Activated B cell treated with CpG ODN at 0.5 μM for 24 hours (primary cell): ENCODE data around the gene PPARG. TPM values are rescaled to one million over a fixed set of nuclear protein-coding genes. Genes with fewer than 3 reads are reported as not detected.

Source experiments
- ATAC-seq: fragments of 200-7000 bp; cut with Tn5 transposase; one replicate; pipeline ENCODE4 v1.10.0; 2021; ENCODE audit warnings: low read depth, mild to moderate bottlenecking, moderate library complexity
- CTCF ChIA-PET: fragments of 350-600 bp; sonication (Branson Sonifier 250); formaldehyde crosslinking; loops from one replicate; lab custom pipeline; 2021; ENCODE audit warnings: antibody characterized with exemption; lab: Charles Lee
- POLR2A ChIA-PET: fragments of 350-600 bp; sonication (Branson Sonifier 250); formaldehyde crosslinking; loops from one replicate; lab custom pipeline; 2021; ENCODE audit warnings: antibody characterized with exemption; lab: Charles Lee
- DNase-seq: peaks from one replicate; pipeline ENCODE4 v3.0.0; 2022
- H3K27ac Mint-ChIP-seq: one replicate; pipeline ENCODE4 v1.8.0; 2020; ENCODE audit warnings: mixed read lengths
- H3K27me3 Mint-ChIP-seq: one replicate; pipeline ENCODE4 v1.8.0; 2021; ENCODE audit warnings: mixed read lengths
- H3K36me3 Mint-ChIP-seq: one replicate; pipeline ENCODE4 v1.8.0; 2021; ENCODE audit warnings: low read depth, mixed read lengths
- H3K4me1 Mint-ChIP-seq: one replicate; pipeline ENCODE4 v1.8.0; 2021; ENCODE audit warnings: mixed read lengths
- H3K4me3 Mint-ChIP-seq: one replicate; pipeline ENCODE4 v1.8.0; 2020; ENCODE audit warnings: mild to moderate bottlenecking, mixed read lengths
- H3K9me3 Mint-ChIP-seq: one replicate; pipeline ENCODE4 v1.8.0; 2020; ENCODE audit warnings: mixed read lengths
- intact Hi-C: fragments of 100-400 bp; cut with micrococcal nuclease; formaldehyde crosslinking; loops from one replicate; pipeline ENCODE4 v1.15.1; 2024
- total RNA-seq: library from RNA; stranded (reverse); gene quantifications from 2 replicates; pipeline ENCODE4 v1.2.3, GENCODE V29; 2022
- TF ChIP-seq, protein P1 (sequence below): fragments of 200-600 bp; IDR thresholded peaks from one replicate; pipeline ENCODE4 v1.8.0; 2022; ENCODE audit warnings: antibody characterized with exemption, mild to moderate bottlenecking

PPARG gene
- total RNA-seq, 1 donor from 2014 or later: not detected

DNA sequence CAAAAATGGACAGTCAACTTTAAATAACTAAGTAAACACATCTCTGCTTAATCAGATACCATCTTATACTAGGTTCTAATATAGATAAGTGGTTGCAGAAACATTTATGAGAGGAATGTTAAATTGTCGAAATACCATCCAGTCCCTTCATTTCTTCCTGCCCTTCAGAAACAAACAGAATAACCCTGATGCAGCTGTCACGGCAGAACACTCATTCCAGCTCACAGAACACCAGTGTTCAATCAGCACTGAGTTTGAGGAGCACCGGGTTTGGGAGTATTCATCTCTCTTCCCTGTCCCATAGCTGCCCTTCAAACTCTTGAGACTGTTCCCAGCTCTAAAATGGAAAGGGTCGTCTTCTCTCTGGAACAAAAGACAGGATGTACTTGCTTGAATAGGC, 134.3 kb downstream of the PPARG start:
- Mint-ChIP-seq H3K36me3 (no peaks in the 10 kb centered on the region), H3K27ac (no peak overlapping the region), H3K27me3 (peaks cover 7% of the 10 kb centered on the region), H3K4me3 (no peak overlapping the region), H3K4me1 (no peaks in the 10 kb centered on the region), H3K9me3 (no peaks in the 10 kb centered on the region)
- DNase-seq: no peak
- intact Hi-C loops: no loop called here
- CTCF ChIA-PET: no interaction called here
- TF ChIP-seq, protein P1, sequence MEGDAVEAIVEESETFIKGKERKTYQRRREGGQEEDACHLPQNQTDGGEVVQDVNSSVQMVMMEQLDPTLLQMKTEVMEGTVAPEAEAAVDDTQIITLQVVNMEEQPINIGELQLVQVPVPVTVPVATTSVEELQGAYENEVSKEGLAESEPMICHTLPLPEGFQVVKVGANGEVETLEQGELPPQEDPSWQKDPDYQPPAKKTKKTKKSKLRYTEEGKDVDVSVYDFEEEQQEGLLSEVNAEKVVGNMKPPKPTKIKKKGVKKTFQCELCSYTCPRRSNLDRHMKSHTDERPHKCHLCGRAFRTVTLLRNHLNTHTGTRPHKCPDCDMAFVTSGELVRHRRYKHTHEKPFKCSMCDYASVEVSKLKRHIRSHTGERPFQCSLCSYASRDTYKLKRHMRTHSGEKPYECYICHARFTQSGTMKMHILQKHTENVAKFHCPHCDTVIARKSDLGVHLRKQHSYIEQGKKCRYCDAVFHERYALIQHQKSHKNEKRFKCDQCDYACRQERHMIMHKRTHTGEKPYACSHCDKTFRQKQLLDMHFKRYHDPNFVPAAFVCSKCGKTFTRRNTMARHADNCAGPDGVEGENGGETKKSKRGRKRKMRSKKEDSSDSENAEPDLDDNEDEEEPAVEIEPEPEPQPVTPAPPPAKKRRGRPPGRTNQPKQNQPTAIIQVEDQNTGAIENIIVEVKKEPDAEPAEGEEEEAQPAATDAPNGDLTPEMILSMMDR: no peak
- POLR2A ChIA-PET: interaction anchor here (0.6 kb wide), 1 partner anchor 239 kb away, joined by 8 read pairs; no protein-coding TSS in a partner anchor
- ATAC-seq: no peak

DNA sequence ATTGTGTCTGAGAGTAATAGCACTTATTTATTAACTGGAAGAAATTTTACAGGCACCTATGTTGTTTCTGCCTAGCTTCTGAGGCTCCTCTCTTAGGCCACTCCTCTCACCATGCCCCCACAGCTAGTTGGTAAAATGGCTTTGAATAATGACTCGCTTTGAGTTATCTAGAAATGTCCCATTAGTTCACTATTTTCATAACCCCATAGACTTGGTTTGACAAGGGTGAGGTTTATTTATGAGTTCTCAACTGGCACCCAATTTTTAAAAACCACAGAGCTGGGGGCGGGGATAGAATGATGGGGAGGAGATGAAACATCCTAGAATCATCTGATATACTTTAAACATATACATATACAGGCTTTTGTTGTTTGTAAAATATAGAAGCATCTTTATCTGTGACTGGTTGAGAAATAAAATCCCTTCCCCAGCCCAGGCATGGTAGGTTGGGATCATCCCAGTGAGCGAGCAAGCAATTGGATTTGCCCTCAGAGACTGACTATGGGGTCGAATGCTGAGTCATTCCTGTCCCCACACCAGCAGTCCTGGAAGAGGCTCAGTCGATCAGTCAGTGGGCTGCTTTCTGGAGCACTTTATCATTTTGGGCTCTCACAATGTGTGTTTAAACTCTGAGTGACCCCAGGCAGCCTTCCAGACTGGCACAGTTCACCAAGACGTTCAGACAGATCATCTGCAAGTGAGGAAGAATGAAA, 135.2 kb downstream of the PPARG start:
- no peak for DNase-seq
- Mint-ChIP-seq H3K27ac (no peak overlapping the region), H3K9me3 (no peaks in the 10 kb centered on the region), H3K36me3 (no peaks in the 10 kb centered on the region), H3K4me1 (no peaks in the 10 kb centered on the region), H3K27me3 (peaks cover 10% of the 10 kb centered on the region), H3K4me3 (no peak overlapping the region)
- CTCF ChIA-PET: no interaction called here
- no peak for ATAC-seq
- TF ChIP-seq, protein P1: no peak
- intact Hi-C loops: no loop called here
- POLR2A ChIA-PET: interaction anchor here (0.6 kb wide), 1 partner anchor 238 kb away, joined by 8 read pairs; no protein-coding TSS in a partner anchor

DNA sequence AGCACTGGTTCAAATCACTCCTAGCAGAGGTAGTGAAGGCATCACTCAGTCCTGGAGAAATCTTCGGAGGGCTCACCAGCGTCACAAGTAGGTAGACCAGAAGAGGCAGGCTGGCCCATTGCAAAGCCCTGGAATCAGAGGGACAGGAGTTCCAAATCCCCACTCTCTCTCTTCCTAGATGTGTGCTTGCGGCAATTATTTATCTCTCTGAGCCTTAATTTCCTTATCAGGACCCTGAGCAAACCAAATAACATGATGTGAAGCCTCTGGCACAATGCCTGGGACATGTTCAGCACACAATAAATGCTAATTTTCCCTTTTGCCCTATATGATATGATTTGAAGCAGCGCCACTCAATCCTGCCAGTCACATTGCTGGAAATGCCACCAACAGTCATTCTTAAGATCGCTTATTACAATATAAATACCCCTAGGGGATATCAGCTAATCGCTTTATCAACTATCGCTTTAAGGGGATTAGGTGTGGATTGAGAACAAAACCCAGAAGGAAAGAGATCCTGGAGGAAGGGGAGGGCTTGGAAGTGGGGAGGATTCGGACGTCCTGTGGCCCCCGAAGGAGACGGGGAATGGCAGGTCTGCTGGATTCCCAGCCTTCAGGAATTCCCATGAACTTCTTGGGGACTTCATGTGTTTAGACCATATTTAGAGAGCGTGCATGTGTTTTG, 135.9 kb downstream of the PPARG start:
- TF ChIP-seq, protein P1: no peak
- intact Hi-C loops: no loop called here
- DNase-seq (no peak), ATAC-seq (no peak)
- ChIA-PET CTCF (no interaction called here), POLR2A (no interaction called here)
- H3K4me1 Mint-ChIP-seq: no peaks in the 10 kb centered on the region
- H3K9me3 Mint-ChIP-seq: no peaks in the 10 kb centered on the region
- no peak overlapping the region for H3K4me3 Mint-ChIP-seq
- H3K27me3 Mint-ChIP-seq: peaks cover 10% of the 10 kb centered on the region
- H3K27ac Mint-ChIP-seq: no peak overlapping the region
- H3K36me3 Mint-ChIP-seq: no peaks in the 10 kb centered on the region

DNA sequence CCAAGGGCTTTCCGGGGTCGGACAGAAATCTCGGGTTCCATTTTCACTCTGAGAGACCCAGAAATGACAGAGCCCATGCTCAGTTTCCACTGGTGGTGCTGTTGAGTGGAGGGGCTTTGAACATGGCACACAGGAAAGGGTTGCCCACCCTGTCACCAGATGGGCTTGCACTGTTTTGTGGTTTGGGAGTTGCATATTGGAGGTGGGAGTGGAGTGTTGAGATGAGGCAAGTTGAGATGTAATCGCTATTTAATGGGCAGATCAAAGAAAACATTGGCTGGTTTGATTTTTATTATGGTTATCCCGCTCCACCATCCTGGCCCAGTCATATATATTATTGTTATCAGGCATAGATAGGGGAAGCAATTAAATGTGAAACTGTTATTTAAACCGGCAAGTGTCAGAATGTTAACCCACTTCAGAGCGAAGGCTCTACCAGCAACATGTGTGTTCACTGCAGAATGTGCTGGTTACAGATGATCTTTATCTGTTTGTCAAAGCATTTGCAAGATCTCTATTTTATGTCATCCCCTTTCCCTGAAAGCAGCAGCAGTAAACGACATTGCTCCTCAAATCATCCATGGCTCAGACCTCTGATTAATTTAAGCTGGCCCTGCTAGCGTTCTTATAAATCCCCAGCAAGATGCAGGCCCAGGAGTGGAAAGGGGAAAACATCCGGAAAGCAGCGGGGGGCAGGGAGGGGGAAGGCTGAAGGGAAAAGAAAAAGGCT, 137.1 kb downstream of the PPARG start:
- Mint-ChIP-seq H3K36me3 (no peaks in the 10 kb centered on the region), H3K27me3 (peaks cover 10% of the 10 kb centered on the region), H3K4me3 (no peak overlapping the region), H3K9me3 (no peaks in the 10 kb centered on the region), H3K4me1 (no peaks in the 10 kb centered on the region), H3K27ac (no peak overlapping the region)
- TF ChIP-seq, protein P1: no peak
- ATAC-seq: no peak
- no peak for DNase-seq
- ChIA-PET POLR2A (no interaction called here), CTCF (no interaction called here)
- intact Hi-C loops: no loop called here

DNA sequence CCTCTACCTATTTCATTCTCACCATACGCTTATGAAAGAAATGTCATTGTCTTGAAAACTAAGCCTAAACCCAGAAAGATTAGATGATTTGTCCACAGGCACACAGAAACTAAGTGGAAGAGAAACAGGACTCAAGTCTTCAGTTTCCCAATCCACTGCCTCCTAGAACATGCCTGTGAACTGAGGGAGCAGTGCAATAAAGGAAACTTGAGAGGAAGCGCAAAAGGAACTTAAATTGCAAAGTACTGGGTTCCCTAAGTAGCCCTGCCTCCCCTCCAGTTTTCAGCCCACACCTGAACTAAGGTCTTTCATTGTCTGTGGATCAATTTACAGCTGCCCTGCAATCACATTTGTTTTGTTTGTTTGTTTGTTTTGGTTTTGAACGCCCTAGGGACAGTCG, 138.7 kb downstream of the PPARG start:
- H3K4me1 Mint-ChIP-seq: no peaks in the 10 kb centered on the region
- H3K4me3 Mint-ChIP-seq: no peak overlapping the region
- no peaks in the 10 kb centered on the region for H3K36me3 Mint-ChIP-seq
- DNase-seq (no peak), ATAC-seq (no peak)
- TF ChIP-seq, protein P1: no peak
- no peak overlapping the region for H3K27ac Mint-ChIP-seq
- CTCF ChIA-PET: no interaction called here
- peaks cover 8% of the 10 kb centered on the region for H3K27me3 Mint-ChIP-seq
- H3K9me3 Mint-ChIP-seq: no peaks in the 10 kb centered on the region
- POLR2A ChIA-PET: no interaction called here
- intact Hi-C loops: no loop called here
